Activated T-helper 9 cell treated with anti-CD3 and anti-CD28 coated beads, Interleukin-2, amount 50 U/mL, for 16 hours (primary cell): Measurements from ENCODE around the gene LSAMP.

Source experiments
- DNase-seq: peaks from one replicate; pipeline ENCODE4 v3.0.0-alpha.2; 2020; ENCODE audit warnings: low read depth

LSAMP gene

DNA sequence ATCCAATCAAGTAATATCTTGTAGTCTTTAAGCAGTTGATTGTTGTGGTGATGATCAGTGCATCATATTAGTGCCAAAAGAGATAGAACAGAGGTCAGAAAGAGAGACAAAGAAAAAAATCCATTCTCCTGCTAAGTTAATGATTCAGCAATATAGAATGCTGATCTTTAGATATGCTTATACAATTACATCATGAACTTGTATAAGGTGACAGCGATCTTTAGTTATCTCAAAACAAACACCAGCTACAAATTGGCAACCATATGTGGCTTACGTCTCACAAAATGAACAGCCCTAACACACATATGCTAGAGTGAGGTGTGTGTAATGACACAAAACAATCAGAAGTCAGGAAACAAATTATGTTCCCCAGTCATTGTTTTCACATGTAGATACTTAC lies 12.5 kb downstream of the LSAMP start:
- no peak for DNase-seq

DNA sequence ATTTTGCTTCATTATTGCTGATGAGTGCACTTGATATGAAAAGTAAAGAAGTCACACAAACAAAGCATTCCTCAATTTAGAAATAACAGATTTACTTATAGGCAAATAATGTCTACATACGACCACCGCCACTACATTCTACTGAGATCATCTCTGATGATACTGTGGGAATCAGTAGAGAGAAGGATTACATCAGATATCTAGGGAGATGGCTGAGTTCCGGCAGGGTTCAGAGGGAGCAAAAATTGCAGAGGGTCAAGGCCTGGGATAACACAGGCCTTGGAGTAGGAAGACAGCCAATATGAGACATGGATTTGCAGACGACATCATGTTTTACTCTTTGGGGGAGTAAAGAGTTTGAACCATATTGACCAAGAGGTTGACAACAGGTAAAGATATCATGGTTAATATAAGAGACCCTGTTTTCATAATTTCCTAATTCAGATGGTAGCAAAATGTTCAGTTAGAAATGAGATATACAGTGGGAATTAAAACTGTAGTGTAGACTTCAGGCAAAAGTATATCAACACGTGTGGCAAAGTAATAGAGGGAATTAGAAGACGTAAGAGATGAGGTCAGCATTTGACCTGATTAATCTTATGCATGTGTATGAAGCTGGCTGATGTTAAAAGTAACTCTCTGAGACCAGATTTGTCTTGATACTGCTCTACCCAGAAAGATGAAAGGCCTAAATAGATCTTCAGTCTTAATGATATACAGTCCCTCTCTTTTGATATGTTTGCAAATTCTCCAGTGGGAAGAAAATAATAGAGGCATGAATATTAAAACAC lies 15.6 kb downstream of the LSAMP start:
- DNase-seq: no peak

DNA sequence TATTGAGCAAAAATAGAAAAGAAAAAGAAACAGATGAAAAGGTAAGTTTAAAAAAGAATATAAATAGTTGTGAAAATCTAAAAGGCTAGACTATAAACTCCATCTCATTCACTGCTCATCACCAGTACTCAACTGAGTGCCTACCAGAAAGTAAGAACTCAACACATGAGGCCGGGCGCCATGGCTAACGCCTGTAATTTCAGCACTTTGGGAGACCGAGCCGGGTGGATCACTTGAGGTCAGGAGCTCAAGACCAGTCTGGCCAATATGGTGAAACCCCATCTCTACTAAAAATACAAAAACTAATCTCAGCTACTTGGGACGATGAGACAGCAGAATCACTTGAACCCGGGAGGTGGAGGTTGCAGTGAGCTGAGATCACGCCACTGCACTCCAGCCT lies 19.3 kb downstream of the LSAMP start:
- no peak for DNase-seq

GRCh38 chr3:116425126-116425525 lies 20.2 kb downstream of the LSAMP start:
- DNase-seq: no peak

DNA sequence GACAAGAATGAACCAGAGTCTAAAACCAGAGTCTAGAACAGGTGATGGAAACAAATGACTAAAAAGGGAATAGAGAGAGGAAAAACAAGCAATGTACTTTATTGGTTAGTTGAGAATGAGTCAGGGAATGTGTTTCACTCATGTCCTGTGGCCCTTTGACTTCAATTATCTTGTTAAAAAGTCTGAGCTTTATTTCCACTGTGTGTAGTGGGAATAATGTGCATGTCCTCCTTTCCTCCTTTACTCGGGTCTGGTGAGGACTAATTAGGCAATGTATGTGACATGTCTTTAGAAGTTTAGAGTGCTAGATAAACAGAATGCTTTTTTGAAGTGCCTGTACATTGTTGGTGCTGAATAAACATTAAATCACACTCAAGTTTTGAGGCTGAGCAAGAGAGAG lies 21.3 kb downstream of the LSAMP start:
- DNase-seq: no peak

DNA sequence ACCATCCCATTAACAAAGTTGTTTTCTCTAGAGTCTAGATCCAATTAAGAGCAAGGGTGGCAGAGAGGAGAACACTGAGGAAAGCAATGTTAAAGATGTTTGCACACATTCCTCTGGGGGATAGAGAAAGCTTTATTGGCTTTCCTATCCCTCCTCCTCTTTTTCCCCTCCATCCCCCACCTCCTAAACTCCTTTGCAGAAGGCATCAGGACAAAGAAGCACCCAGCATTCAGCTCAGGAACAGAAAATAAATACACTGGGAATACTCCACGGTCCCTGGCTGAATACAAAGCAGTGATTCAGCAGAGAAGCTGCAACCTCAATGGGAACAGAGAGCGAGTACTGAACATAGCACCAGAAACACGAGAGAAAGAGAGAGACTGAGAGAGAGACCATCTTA lies 21.9 kb downstream of the LSAMP start:
- DNase-seq: no peak

GRCh38 chr3:116417151-116417550 lies 28.1 kb downstream of the LSAMP start:
- DNase-seq: no peak

DNA sequence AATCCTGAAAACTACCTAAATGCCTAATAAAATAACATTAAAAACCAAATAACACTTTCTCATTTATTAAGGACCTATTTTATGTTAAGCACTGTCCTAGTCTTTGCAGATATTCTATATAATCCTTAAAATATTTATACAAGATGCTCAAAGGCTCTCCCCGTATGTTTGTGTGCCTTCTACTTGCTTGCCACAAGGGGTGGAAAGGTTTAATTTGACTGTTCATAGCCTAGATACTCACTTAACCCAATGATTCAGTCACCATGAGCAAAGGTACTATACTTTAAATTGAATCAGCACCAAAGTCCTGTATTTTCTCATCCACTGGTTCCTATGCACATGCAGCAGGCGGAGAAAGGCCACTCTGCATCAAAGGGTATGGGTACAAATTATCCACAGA lies 32.0 kb downstream of the LSAMP start:
- no peak for DNase-seq

GRCh38 chr3:116408473-116408872 lies 36.8 kb downstream of the LSAMP start:
- no peak for DNase-seq

- DNase-seq: no peak
These were observed 40.1 kb downstream of the LSAMP start for GRCh38 chr3:116405231-116405630.

DNA sequence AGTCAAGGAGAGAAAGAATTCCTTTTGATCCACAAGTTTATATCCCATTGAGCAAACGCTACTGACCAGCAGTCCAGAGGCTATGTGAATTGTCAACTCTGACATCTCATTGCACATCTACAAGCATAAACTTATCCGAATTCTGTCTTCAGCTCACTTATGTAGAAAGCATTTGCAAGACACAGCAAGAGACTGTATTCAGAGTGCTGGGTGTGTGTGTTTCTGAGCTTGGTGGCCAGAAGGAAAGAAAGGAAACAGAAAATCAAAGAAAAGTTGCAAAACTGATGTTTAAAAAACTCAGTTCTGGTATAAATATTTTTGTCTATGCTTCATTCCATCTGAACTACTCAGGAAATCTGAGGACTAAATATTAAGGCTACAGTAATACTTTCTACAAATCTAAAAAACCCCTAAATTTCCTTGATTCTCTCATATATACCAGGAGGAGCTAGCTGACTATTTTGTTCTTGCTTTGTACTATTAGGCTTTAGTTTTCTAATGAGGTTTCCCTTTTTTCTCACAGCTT lies 45.5 kb downstream of the LSAMP start:
- no peak for DNase-seq

GRCh38 chr3:116394365-116394764 lies 50.9 kb downstream of the LSAMP start:
- no peak for DNase-seq

DNA sequence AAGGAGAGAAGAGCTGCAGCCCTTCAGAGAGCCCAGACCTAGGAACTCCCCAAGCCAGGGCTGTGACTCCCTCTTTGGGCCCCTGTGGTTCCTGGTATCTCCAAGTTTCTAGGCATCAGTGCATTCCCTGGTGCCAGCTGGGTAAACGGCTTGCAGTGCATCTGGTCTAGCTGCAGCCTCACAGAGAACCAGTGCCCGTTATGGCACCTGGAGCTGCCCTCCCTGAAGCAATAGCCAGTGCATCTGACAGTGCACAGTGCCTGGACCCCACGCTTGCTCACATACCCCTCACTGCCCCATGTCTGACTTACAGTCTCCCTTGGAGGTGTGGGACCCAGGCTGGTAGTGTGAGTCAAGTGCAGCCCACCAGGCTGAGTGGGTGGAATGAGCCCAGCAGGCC lies 52.1 kb downstream of the LSAMP start:
- no peak for DNase-seq

- no peak for DNase-seq
These were observed 53.0 kb downstream of the LSAMP start for GRCh38 chr3:116392291-116392690.

DNA sequence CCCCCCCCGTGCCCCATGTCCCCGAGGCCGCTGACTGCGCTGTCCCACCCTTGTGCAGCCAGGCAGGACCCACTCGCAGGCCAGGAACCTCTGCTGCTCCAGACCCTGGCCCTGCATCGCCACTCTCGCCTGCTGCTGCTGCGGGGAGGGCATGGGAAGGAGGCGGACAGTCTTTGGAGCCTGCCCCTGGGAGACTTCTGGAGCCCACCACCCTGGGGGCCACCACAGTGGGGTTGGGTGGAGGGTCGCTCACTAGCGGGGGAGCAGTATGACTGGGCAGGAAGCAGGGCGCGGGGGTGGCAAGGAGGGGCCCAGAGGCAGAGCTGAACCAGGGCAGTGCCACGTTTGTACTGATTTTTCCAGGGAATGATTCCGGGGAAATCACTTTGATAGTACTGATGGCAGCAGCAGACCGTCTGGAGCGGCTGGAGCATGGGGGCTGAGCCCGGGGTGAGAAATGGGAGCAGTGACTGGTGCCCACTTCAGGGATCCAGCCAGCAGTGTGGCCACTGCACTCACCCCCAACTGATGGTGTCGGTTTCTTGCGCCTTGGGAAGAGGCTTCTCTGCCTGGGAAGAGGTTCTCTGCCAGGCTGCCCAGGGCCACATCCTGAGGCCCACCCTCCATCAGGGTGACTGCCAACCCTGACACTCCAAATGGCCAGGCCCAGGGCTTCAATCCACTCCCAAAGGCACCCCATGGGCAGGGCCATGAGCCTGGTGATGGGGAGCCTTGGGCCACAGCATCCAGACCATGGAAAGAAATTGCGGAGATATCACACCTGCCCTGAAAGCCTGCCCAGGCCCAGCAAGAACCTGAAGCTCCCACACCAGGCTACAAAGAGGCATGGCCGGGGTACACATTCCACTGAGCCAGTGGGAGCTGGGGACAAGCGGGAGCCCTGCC lies 53.7 kb downstream of the LSAMP start:
- no peak for DNase-seq

GRCh38 chr3:116390318-116390717 lies 55.0 kb downstream of the LSAMP start:
- DNase-seq: no peak

DNA sequence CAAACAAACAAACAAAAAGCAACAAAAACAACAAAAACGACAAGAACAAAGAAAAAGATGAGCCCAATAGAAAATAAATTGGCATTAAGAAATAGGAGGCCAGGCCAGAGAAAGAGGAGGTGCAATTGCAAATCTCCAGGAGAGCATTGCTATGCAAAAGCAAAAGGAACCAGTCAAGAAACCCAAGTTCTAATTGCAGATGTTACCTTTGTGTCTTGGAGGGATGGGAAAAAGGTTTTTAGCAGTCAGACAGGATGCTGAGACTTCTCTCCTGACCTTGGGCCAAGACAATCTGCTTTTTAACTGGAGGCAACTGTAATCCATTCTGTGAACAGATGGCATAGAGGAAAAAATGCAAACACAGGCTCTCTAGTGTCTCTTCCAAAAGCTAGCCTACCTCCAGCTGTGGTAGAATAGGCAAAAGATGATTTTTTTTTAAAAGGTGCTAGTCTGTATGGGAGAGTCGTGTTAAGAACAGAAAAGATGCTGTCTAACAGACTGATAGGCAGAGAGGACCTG lies 56.4 kb downstream of the LSAMP start:
- DNase-seq: no peak

- DNase-seq: no peak
These were observed 59.1 kb downstream of the LSAMP start for GRCh38 chr3:116386168-116386567.

DNA sequence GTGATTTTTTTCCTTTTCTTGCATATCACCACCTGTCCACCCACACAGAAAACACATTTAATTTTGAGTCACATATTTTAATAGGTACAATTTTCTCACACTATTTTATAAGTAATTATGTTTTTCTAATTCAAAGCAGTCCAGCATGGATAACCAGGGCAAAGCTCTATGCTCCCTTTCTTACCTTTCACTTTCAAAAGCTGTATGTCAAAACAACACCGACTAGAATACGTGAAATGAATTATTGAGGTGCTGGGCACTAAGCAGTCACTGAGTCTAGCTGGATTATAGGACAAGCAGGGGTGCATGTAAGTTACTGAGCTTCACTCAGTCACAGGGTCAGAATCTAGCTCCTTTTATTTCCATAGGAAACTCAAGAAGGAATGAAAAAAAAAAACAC lies 60.6 kb downstream of the LSAMP start:
- DNase-seq: no peak

GRCh38 chr3:116378077-116378476 lies 67.2 kb downstream of the LSAMP start:
- no peak for DNase-seq

DNA sequence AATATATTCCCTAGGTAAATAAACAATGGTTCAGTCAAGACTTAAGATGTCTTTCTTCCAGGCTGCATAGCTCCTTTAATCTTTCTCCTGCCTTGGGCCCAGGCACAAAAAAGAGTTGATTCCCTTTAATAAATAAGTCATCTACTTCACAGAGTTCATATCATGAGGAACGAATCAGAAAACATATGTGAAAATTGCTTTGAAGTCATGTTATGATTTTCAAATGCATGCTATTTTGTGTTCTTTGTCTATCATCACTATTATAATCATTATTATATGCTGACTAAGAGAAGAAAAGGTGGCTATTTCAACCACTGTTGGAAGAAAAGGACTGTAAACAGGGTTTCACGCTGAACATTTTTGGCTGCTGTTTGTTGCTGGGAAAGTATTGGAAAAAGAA lies 70.4 kb downstream of the LSAMP start:
- DNase-seq: no peak

GRCh38 chr3:116367761-116368395 lies 77.4 kb downstream of the LSAMP start:
- no peak for DNase-seq
